ENCODE data around the gene RFNG. TPM values are rescaled to one million over a fixed set of nuclear protein-coding genes. Genes with fewer than 3 reads are reported as not detected.

Gene RFNG
- total and polyA plus RNA-seq, 2 of the 13 experiments (the other 11 are each of a cell fraction or from before 2014, with no cell fraction given) = 61.4 to 64.0 TPM

GRCh38 chr17:82056729-82057621, 5.4 kb upstream of the RFNG start (continued):
- no peak for TF ChIP-seq NFE2L1 (CRISPR knock-in tag; IDR thresholded peaks at IDR 0.05; ENCODE audit: borderline replicate concordance)
- no peak for TF ChIP-seq ADNP (CRISPR knock-in tag; IDR thresholded peaks at IDR 0.05)
- TF ChIP-seq GATAD1 (CRISPR knock-in tag; IDR thresholded peaks at IDR 0.05) = peak; percentile 67
- no peak for TF ChIP-seq ZNF878 (CRISPR knock-in tag; IDR thresholded peaks at IDR 0.05)
- TF ChIP-seq SNAPC2 (CRISPR knock-in tag; IDR thresholded peaks at IDR 0.05) = no peak
- TF ChIP-seq ZNF710 (CRISPR knock-in tag; IDR thresholded peaks at IDR 0.05; ENCODE audit: borderline replicate concordance) = no peak; the same call in 1 of the 2 replicates
- peak; percentile 85; the same call in 1 of the 2 replicates for TF ChIP-seq ZNF691 (CRISPR knock-in tag; IDR thresholded peaks at IDR 0.05; ENCODE audit: borderline replicate concordance, low read depth)
- TF ChIP-seq FOSL1 (CRISPR knock-in tag; IDR thresholded peaks at IDR 0.05; ENCODE audit: borderline replicate concordance) = no peak
- TF ChIP-seq ZNF644 (CRISPR knock-in tag; IDR thresholded peaks at IDR 0.05; ENCODE audit: low read depth) = no peak
- TF ChIP-seq ZBTB26 (CRISPR knock-in tag; IDR thresholded peaks at IDR 0.05; ENCODE audit: borderline replicate concordance) = no peak
- peak; percentile 24; the same call in 1 of the 2 replicates for TF ChIP-seq FOXC1 (CRISPR knock-in tag; IDR thresholded peaks at IDR 0.05; ENCODE audit: borderline replicate concordance)
- no peak for TF ChIP-seq SIX1 (CRISPR knock-in tag; IDR thresholded peaks at IDR 0.05; ENCODE audit: borderline replicate concordance)
- TF ChIP-seq ZNF382 (CRISPR knock-in tag; IDR thresholded peaks at IDR 0.05; ENCODE audit: borderline replicate concordance) = no peak
- TF ChIP-seq HNF1A (IDR thresholded peaks at IDR 0.05; ENCODE audit: low read depth) = no peak
- TF ChIP-seq HNF1A (CRISPR knock-in tag; IDR thresholded peaks at IDR 0.05; ENCODE audit: borderline replicate concordance) = no peak
- TF ChIP-seq ZNF326 (CRISPR knock-in tag; IDR thresholded peaks at IDR 0.05; ENCODE audit: borderline replicate concordance) = no peak
